HEK293T (cell line): ENCODE measurements around the gene MYO1H.

ENCODE experiments used
- CTCF ChIA-PET: fragments of 350-600 bp; formaldehyde crosslinking; extraction: SDS; loops from one replicate; lab custom pipeline; 2021; ENCODE audit warnings: antibody characterized with exemption, inconsistent platforms; lab: Yijun Ruan, JAX
- POLR2A ChIA-PET: fragments of 350-600 bp; formaldehyde crosslinking; extraction: SDS; loops from one replicate; lab custom pipeline; 2020; ENCODE audit warnings: antibody characterized with exemption, inconsistent platforms; lab: Yijun Ruan, JAX
- DNase-seq: peaks from one replicate; pipeline ENCODE4 v3.0.0; 2012; ENCODE audit warnings: mixed read lengths; ENCODE audit errors: extremely low spot score
- ARNT ChIP-seq: fragments of 450-650 bp; IDR thresholded peaks from 2 replicates; pipeline ENCODE4 v1.6.1; 2017; ENCODE audit warnings: mild to moderate bottlenecking
- BHLHE40 ChIP-seq: fragments of 450-650 bp; IDR thresholded peaks from 2 replicates; pipeline ENCODE4 v1.6.1; 2016; ENCODE audit warnings: mild to moderate bottlenecking, moderate library complexity, borderline replicate concordance
- CTBP1 ChIP-seq: fragments of 450-650 bp; IDR thresholded peaks from 2 replicates; pipeline ENCODE4 v1.6.1; 2016; ENCODE audit warnings: borderline replicate concordance
- ELF4 ChIP-seq: fragments of 450-650 bp; IDR thresholded peaks from 2 replicates; pipeline ENCODE4 v1.6.1; 2017; ENCODE audit warnings: antibody characterized with exemption
- FOXA1 ChIP-seq: fragments of 450-650 bp; IDR thresholded peaks from 2 replicates; pipeline ENCODE4 v1.6.1; 2016; ENCODE audit warnings: mild to moderate bottlenecking
- FOXK2 ChIP-seq: fragments of 450-650 bp; IDR thresholded peaks from 2 replicates; pipeline ENCODE4 v1.6.1; 2016; ENCODE audit warnings: mild to moderate bottlenecking
- FOXM1 ChIP-seq: fragments of 450-650 bp; IDR thresholded peaks from 2 replicates; pipeline ENCODE4 v1.6.1; 2017; ENCODE audit warnings: mild to moderate bottlenecking, borderline replicate concordance
- HDGF ChIP-seq: fragments of 450-650 bp; IDR thresholded peaks from 2 replicates; pipeline ENCODE4 v1.6.1; 2017; ENCODE audit warnings: antibody characterized with exemption, borderline replicate concordance
- L3MBTL2 ChIP-seq: fragments of 450-650 bp; conservative IDR thresholded peaks from 2 replicates; pipeline ENCODE4 v1.6.1; 2016; ENCODE audit warnings: mild to moderate bottlenecking
- LEF1 ChIP-seq: fragments of 450-650 bp; IDR thresholded peaks from 2 replicates; pipeline ENCODE4 v1.6.1; 2017; ENCODE audit warnings: mild to moderate bottlenecking, borderline replicate concordance
- NFRKB ChIP-seq: fragments of 450-650 bp; IDR thresholded peaks from 2 replicates; pipeline ENCODE4 v1.6.1; 2016; ENCODE audit warnings: mild to moderate bottlenecking, moderate library complexity
- SP1 ChIP-seq: fragments of 450-650 bp; IDR thresholded peaks from 2 replicates; pipeline ENCODE4 v1.6.1; 2017
- SUZ12 ChIP-seq: fragments of 450-650 bp; IDR thresholded peaks from 2 replicates; pipeline ENCODE4 v1.6.1; 2016; ENCODE audit warnings: mild to moderate bottlenecking
- TARDBP ChIP-seq: fragments of 450-650 bp; IDR thresholded peaks from 2 replicates; pipeline ENCODE4 v1.6.1; 2016
- ZNF384 ChIP-seq: fragments of 450-650 bp; IDR thresholded peaks from 2 replicates; pipeline ENCODE4 v1.6.1; 2016
- TF ChIP-seq, protein P1 (sequence below): fragments of 450-650 bp; IDR thresholded peaks from 2 replicates; pipeline ENCODE4 v1.6.1; 2016

The MYO1H gene

DNA sequence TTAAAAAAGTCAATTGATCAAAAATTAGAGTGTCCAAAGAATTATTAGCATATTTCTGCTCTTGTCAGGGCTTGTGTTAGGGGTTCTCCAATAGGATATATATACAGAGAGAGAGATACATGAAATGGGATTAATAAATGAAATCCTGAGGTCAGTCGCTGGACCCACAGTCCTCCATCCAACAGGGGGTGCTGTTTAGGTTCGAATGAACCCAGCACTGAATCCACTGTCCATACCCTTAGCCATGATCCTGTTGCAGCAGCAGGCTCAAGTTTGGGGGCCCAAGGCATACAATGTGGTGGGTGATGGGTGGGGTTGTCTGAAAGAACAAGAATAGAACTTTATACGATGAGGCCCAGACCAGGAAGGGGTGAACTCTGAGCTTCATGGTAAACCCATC lies 780 bp upstream of the MYO1H start:
- TF ChIP-seq ELF4: no peak
- CTCF ChIA-PET: no interaction called here
- DNase-seq: no peak
- POLR2A ChIA-PET: no interaction called here

DNA sequence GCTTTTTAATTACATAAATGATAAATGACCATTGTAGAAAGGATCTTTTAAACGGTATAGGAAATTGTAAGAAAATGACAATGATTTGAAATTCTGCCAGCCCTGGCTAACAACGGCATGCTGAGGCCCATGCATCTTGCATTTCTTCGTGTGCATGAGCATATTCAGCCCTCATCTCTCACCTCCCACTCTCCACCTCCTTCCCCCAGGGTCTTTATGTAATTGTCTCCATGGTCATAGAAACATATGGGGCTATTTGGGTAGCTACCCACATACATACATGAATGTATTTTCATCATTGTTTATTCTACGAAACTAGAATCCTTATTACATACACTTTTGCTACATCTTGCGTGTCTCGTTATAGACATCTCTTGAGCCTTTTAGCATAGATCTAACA lies 4.5 kb downstream of the MYO1H start:
- CTCF ChIA-PET: no interaction called here
- DNase-seq: no peak
- TF ChIP-seq BHLHE40 (no peak), ARNT (no peak), SUZ12 (no peak), NFRKB (no peak), L3MBTL2 (no peak), TARDBP (no peak), FOXA1 (no peak), ELF4 (no peak), SP1 (no peak), FOXM1 (no peak), ZNF384 (no peak), LEF1 (no peak), CTBP1 (no peak)
- TF ChIP-seq, protein P1, sequence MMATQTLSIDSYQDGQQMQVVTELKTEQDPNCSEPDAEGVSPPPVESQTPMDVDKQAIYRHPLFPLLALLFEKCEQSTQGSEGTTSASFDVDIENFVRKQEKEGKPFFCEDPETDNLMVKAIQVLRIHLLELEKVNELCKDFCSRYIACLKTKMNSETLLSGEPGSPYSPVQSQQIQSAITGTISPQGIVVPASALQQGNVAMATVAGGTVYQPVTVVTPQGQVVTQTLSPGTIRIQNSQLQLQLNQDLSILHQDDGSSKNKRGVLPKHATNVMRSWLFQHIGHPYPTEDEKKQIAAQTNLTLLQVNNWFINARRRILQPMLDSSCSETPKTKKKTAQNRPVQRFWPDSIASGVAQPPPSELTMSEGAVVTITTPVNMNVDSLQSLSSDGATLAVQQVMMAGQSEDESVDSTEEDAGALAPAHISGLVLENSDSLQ: no peak
- POLR2A ChIA-PET: no interaction called here

DNA sequence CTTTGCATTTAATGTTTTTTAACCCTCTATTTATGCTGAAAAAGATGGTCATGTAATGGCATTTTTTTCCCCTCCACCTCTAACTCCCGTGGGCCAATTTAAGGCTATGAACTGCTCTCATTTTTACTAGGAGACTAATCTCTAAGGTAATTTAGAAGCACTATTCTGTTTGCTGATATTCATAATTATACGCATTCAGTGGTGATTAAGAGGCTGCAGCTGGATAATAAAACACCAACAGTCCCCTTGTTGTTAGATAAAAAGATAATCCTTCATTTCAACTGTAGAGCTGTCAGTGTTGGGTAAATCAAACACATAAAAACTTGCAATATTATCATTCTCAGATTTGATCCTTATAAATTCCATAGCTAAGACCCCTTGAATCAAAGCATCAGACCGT lies 8.9 kb downstream of the MYO1H start:
- CTCF ChIA-PET: no interaction called here
- TF ChIP-seq, protein P1: peak; percentile 37
- no peak for TF ChIP-seq FOXA1
- no peak for DNase-seq
- POLR2A ChIA-PET: no interaction called here

DNA sequence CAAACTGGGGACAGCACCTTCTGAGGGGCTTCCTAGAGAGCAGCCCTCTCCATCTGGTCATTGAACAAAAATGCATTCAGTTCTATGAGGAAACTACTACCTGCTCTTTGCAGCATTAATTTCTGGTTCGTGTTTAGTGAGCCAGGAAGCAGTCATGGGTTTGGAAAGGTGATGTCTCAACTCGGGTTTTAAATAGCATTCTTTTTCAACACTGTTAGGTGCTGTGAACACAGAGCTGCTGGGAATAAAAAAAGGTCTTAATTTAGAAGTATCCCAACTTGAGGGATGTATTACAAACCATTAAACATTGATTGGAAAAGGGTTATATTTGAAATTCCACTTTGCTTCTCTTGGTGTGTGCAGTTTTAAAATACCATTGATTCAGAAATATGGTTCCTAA lies 9.3 kb downstream of the MYO1H start:
- no peak for TF ChIP-seq CTBP1
- no peak for TF ChIP-seq SUZ12
- TF ChIP-seq, protein P1: no peak
- no peak for TF ChIP-seq SP1
- TF ChIP-seq HDGF: no peak
- no peak for TF ChIP-seq ARNT
- TF ChIP-seq FOXK2: no peak
- no peak for TF ChIP-seq BHLHE40
- no peak for TF ChIP-seq NFRKB
- no peak for TF ChIP-seq FOXA1
- TF ChIP-seq L3MBTL2: no peak
- no peak for TF ChIP-seq FOXM1
- no peak for TF ChIP-seq LEF1
- no peak for TF ChIP-seq ELF4
- no peak for TF ChIP-seq TARDBP
- no peak for TF ChIP-seq ZNF384
- POLR2A ChIA-PET: no interaction called here
- DNase-seq: no peak
- CTCF ChIA-PET: no interaction called here

DNA sequence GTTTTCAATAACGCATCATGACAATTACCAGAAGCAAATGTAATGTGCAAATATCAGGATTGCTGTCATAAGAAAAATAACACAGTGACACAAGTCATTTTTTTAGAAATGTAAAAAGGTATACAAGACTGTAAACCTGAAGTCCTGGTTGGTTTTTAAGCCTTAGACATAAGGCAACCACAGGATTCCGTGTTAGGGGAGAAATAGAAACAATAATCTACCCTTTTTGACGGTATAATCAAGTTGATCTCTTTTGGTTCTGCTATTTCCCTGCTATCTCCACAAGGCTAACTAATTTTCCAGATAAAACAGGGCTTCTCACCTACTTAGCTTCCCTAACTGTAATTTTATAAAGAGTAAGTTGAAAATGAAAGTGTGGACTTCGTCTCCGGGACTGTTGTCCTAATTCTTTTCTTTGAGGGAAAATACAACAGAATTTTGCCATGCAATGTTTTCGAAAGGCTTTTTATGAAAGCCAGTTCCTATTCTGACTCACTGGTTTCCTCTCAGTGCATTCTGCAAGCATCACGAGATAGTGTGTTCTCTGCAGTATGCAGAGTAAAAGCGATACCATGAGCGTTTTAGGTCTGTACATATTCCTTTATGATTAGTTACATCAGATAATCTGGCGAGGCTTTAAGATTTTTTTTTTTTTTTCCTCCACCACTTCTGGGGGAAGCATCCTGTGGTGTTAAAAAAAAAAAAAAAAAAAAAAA lies 10.6 kb downstream of the MYO1H start:
- CTCF ChIA-PET: no interaction called here
- POLR2A ChIA-PET: no interaction called here
- DNase-seq: no peak
- no peak for TF ChIP-seq NFRKB
- TF ChIP-seq FOXM1: no peak
- no peak for TF ChIP-seq SUZ12
- TF ChIP-seq BHLHE40: no peak
- TF ChIP-seq FOXK2: no peak
- no peak for TF ChIP-seq ARNT
- no peak for TF ChIP-seq SP1
- TF ChIP-seq, protein P1: no peak
- no peak for TF ChIP-seq L3MBTL2
- TF ChIP-seq ZNF384: no peak
- TF ChIP-seq HDGF: no peak
- TF ChIP-seq CTBP1: no peak
- no peak for TF ChIP-seq ELF4
- TF ChIP-seq FOXA1: no peak
- TF ChIP-seq LEF1: no peak
- no peak for TF ChIP-seq TARDBP

DNA sequence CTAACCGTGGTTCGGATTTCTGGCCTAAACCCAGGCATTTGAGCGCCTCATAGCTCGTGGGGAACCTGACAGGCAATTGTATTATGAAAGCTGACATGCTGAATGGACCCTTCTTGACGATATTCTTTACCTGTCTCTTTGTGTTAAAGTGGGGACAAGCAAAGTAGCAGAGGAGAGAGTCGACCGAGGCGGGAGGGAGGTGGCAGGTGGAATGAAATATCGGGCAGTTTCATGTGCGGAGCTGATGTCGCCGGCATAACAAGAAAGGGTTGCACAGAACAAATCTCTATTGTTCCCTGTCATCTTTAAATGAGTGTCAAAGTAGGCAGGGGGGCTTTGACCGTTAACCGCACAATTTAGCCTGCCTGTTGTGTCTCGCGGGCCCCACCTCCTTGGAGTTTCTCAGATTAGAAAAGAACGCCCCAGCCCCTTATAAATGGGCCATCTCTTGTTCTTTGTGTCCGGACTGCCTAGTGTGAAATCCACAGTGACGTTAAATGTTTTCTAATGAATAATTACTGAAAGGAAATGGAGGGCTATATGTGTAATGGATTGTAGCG lies 11.5 kb downstream of the MYO1H start:
- CTCF ChIA-PET: no interaction called here
- POLR2A ChIA-PET: no interaction called here
- TF ChIP-seq ELF4: no peak
- TF ChIP-seq FOXA1: no peak
- no peak for TF ChIP-seq NFRKB
- TF ChIP-seq CTBP1: no peak
- no peak for TF ChIP-seq L3MBTL2
- TF ChIP-seq BHLHE40: no peak
- no peak for TF ChIP-seq ARNT
- no peak for TF ChIP-seq TARDBP
- DNase-seq: no peak
